HuH-7 (cell line): Measurements from ENCODE around the gene STRADA.
"Not testable (repeated sequence)": the region's sequence is repeated elsewhere in the genome, so short reads cannot be mapped to it uniquely, and the experiment has no call there.

ENCODE experiments used
- DNase-seq: peaks from one replicate; pipeline ENCODE4 v3.0.0; 2011; ENCODE audit warnings: low spot score

STRADA gene

DNA sequence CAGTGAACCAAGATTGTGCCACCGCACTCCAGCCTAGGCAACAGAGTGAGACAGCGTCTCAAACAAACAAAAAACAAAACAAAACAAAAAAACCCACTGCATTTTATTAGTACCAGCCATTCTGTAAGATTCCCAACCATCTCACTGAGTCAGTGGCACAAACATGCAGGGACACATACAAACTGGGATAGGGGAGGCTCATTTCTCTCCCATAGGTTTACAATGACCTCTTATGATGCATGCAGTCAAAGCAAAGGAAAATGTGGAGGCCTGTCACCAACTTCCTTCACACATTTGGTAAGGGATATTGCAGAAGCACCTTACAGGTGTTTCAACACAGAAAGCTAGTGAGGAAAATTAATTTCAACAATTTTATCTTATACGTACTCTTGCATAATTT is 12.4 kb upstream of the STRADA start:
- no peak for DNase-seq

DNA sequence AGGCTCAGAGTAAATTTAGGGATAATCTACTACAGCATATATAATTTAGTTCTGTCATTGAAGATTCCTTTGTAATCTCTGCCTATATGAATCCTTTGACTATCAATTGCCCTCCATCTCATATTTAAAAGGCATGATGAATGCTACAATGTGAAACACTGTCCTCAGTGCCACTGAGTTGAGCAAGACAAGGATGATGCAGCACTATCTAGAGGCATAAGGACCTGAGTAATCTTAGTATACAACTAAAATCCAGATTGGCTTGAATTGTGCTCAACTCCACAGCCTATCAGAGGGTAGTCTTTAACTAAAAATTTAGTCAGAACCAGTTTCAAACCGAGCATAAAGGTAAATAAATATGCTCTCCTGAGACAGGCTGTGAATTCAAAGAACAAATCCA is 11.6 kb upstream of the STRADA start:
- no peak for DNase-seq

DNA sequence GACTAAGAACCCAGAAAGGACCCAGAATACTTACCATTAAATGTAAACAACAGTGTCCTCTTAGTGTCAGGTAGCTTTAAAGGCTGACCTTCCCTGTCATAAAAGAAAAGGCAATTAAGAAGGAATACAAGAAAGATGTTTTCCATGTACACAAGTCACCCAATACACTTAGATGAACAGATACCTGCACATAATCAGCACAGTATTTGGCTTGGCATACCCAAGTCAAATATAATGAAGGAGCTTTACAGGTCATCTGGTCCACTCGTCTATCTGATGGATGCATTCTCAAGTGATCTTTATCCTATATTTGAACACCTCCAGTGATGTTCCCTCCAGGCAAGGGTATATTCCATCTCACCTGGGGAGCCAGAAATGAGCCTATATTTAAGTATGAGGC is 11.1 kb upstream of the STRADA start:
- no peak for DNase-seq

DNA sequence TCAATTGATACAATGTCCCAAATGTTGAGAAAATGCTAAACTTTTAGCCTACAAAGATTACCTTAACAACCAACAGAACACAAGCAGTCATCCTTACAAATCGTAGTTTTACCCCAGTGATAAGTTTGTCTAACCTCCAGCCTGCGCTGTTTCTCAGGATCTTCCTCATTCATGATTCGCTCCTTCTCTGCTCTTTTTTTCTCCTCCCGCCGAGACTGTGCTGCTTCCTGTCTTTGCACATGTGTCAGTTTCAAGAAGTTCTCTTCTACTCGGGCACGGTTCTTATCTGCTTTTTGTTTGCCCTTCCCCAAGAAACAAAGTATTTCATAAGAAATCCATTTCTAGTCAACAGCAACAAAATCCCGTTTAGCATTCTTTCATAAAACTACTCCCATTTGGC is 10.2 kb upstream of the STRADA start:
- no peak for DNase-seq

DNA sequence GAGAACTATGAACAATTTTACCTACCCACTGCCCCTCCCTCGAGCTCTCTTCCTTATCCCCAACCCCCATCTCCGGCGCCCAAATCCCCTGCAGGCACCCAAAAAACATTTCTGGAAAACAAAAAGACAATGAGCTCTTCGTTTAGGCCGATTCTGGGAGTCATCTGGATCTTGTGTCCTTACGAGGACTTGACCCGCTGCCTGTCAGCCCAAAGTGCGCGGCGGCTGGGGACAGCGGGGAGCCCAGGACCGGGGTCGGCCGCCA is 524 bp downstream of the STRADA start:
- peak; percentile 37 for DNase-seq

DNA sequence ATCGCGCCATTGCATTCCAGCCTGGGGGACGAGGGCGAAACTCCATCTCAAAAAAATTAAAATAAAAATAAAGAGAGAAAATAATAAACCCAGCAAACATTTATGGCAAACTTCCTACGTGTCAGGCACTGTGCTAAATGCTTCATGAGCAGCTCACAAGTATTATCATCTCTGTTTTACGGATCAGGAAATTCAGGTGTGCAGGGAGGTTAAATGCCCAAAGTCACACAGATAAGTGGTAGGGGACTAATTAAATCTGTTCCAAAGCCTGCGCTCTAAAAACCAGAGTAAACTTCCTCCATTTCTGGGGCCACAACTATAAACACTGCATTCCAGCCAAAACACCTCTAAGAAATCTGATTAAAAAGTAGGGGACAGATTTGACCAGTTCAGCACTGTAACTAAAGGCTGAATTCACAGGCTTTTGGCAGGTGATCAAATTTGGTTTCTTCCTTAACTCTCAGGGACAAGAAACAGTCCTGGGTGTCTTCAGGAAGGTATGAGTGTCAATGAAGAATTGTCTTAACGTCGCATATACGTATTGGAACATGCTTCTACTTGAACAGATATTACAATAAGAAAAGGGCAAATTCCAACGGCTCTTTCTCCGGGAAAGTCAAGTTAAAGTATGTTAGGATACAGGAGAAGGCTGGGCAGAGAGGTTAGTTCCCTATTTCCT is 996 bp downstream of the STRADA start:
- DNase-seq = no peak

DNA sequence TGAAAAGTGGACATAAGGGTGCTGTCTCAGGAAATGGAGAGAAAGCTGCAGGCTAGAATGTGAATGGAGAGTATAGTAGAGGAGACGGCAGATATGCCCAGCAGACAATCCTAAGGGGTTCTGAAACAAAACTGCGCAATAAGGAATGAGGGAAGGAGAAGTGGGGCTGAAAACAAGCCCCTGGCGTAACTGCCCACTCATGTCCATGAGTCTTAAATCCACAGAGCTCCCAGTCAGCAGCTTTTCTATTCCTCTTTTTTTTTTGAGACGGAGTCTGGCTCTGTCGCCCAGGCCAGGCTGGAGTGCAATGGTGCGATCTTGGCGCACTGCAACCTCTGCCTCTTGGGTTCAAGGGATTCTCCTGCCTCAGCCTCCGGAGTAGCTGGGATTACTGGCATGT is 5.9 kb downstream of the STRADA start:
- DNase-seq = no peak

DNA sequence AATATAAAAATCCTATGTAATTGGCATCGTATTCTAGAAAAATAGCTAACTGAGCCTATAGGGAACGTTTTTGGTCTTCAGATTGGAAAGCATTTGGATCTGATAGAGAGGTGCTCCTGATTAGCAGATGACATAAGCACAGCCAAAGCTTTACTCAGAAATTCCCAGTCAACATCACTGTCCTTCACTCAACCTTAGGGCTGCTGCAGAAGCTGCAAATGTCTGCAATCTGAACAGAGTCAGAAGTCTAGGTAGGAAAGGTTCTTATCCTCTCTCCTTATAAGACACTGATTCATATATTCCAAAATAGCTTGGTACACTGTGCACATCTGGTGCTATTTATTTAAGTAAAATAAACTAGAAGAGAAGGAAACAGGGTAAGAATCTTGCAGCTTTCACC is 19.2 kb downstream of the STRADA start:
- DNase-seq = no peak

DNA sequence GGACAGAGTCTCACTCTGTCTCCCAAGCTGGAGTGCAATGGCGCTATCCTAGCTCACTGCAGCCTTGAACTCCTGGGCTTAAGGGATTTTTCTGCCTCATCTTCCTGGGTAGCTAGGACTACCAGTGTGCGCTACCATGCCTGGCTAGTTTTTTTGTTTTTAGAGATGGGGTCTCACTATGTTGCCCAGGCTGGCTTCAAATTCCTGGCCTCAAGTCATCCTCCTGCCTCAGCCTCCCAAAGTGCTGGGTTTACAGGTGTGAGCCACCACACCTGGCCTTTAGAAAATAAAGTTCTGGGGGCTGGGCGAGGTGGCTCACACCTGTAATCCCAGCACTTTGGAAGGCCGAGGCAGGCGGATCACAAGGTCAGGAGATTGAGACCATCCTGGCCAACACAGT is 21.4 kb downstream of the STRADA start:
- DNase-seq = not testable (repeated sequence)

DNA sequence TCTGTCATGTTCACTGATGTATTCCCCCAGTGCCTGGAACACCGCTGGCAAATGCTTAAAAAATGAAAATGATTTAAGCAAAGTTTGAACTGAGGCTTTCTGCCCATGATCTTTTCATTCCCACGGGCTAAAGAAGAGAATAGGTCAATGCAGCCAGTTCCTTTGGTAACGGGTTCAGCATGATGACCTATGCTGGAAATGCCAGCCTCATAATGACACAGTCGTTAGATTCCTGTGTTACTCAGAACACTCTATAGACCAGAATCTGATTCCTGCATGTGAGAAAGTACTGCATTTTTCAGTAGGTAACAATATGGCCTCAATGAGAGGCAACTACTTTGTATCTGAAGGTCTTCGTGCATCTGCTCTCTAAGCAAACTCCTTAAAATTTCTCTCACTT is 22.6 kb downstream of the STRADA start:
- no peak for DNase-seq

DNA sequence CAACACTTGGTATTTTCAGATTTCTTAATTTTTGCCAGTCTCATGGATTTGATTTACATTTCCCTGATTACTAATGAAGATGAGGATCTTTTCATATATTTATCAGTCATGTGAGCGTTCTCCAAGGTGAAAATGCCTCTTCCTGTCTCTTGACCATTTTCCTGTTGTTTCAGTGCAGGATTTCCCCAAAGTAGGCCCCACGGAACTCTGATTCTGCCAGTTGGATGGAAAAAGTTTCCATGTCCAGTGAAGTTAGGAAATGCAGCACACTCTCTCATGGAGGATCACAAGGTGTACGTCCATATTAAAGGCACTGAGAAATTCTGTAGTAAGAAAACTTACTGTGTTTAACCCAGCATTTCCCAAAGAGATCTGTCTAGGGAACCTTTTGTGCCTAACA is 25.2 kb downstream of the STRADA start:
- DNase-seq = no peak

DNA sequence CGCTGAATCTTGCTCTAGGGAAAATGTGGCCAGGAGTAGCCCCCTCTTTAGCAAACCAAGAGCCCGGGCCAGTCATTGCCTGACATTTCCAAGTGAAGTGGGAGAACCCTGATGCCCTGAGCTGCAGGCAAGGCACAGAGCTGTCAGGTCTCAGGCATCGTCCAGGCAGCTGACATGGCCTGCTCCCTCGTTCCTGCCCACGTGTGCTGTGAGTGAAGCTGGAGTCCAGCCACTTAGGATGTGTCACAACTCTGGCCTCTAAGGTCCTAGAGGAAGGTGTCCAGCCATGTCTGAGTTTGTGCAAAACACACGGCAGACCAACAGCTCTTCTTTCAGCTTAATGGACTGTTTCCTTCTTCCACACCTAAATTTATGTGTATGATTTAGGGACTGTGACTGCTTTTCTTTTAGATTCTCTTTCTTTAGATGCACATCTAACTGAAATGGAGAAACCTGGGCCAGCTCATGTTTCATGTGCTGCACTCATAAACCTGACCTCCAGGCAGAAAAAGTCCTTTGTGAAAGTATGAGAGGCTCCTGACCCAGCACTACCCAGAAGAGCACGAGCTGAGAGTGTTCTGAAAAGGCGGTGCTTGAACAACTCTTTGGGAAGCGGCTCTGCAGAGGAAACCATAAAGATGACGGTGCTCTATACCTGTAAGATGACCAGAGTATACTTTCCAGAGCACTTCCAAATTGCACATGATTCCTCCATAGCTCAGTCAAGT is 26.9 kb downstream of the STRADA start:
- no peak for DNase-seq

DNA sequence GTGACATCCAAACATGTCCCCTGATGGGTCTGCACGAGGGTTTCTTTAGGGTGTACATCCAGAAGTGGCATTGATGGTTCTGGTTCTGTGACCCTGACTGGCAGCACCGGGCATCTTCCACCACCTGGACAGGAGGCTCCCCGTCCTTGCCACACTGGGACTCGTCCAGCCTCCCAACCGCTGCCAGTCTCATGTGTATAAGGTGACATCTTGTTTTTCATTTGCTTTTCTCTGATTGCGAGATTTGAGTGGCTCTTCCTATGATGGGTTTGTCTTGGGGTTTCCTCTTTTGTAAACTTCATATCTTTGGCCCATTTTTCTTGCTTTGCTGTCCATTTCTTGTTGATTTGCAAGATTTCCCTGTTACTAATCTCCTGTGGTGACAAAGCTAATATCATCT is 32.5 kb downstream of the STRADA start:
- DNase-seq = no peak

DNA sequence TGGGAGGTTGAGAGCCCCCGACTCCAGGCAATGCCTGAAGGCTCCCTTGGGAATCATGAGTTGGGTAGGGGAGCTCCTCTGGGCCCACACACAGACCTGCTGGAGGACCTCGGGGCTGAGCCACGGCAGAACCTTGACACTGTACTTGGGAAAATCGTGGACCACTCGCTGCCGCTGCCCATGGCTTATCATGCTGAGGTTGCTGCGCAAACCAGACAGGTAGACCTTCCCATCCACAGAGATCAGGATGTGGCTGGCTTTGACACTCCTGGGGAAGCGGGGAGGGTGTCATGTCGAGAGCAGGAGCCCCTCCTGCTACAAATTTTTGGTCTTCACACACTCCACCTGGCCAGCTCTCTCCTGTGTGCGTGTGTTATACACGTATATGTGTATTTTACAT is 34.4 kb downstream of the STRADA start:
- no peak for DNase-seq

DNA sequence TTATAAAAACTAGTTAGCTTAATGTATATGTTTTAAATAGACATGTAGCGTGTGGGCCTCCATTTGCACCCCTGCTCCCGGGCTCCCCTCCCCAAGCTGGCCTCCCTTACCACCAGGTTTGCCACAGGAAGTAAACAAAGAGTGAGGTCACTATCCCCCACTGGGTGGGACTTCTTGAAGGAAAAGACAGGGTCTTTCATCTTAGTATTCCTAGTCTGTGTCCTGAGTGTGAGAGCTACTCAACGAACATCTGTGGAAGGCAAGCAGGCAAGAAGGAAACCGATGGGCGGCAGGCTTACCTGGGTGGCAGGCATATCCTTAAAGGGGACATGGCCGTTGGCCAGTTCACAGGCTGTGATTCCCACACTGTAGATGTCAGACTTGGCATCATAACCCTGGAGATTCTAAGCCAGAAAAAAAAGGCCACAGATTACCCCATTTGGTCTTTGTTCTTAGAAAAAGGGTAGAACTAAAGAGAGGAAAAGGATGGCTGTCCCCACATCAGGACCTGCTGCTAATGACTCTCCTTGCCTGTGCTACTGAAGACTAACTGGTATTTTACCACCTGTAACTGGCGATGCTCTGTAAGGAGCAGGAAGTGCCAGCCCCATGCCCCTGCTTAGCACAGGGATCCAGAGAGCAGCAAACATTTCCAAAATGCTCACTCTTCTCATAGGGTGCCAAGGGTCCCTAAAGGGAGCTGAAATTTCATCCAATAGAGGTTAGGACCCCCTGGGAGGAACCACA is 35.1 kb downstream of the STRADA start:
- DNase-seq = no peak

DNA sequence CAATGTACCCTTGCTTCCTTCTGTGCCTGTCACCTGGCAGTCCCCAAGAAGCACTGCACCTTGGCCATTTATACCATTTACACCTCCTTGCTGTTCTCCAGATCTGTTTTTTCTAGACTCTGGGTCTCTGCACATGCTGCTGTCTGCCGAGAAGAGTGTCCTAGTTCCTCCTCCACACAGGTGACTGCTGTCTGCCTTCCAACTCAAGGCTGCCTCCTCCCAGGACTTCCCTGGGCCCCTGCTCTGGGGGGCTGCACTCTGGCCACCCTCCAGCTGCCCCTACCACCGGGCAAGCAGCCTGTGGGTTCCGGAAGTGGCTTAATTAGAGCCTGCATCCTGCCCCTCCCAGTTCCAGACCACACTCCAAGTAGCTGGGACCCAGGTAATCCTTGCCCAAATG is 35.9 kb downstream of the STRADA start:
- DNase-seq = no peak

DNA sequence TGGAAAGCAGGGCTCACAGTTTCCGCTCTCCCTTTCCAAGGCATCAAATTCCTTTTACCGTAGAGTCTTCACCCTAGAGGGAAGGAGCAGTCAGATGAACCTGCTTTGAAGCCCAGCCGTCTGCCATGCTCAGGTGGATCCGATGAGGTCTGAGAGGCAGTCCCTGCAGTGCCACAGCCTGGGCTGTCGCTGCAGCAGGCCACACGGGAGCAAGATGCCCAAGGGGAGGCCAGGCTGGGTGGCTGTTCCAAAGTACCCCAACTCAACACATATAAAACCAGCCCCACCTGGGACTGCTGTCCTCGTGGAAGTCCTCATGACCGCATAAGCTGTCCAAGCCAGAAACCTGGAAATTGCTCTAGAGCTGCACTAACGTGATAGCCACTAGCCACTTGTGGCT is 36.8 kb downstream of the STRADA start:
- no peak for DNase-seq

DNA sequence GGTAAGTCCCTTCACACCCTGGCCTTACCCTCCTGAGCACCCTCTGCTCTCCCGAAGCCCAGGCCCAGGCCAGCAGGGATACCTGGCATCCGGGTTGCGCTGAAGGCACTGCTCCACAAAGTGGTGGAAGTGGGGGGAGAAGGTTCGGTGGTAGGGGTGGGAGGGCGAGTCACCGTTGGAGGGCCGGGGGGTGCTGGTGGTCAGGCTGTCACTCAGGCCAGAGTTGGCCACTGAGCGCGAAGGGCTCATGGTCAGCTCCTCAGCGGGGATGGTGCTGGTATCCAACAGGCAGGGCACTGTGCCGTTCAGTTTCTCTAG is 37.4 kb downstream of the STRADA start:
- DNase-seq = no peak

DNA sequence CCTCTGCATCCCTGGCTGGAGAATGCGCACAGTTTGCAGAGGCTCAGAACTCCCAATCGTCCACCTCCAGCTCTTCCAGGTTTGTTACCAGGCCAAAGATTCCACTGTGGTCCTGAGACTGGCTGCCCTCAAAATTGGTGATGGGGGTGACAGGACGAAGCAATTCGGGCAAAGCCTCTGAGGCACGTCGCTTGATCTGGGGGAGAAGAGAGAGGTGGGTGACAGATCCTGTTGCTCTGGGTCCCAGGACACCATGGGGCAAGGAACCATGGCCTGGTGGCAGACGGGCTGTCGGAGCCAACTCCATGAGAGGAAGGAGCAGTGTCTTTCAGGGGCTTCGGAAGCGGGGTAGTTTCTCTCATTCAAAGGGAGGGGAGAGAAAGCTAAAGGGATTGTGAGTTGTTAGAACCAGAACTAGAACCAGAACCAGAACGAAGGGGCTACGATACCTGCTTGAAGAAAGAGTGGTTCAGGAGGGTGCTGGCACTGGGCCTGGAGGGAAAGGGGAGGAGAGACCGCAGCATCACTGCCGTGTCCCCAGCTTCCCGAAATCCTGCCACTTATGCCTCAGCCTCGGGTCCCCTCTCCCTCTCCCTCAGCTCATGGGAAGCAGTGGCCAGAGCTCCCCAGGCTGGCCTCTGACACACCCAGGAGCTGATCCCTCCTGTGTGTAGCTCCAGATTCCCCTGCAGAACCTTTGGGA is 37.9 kb downstream of the STRADA start:
- DNase-seq = no peak

DNA sequence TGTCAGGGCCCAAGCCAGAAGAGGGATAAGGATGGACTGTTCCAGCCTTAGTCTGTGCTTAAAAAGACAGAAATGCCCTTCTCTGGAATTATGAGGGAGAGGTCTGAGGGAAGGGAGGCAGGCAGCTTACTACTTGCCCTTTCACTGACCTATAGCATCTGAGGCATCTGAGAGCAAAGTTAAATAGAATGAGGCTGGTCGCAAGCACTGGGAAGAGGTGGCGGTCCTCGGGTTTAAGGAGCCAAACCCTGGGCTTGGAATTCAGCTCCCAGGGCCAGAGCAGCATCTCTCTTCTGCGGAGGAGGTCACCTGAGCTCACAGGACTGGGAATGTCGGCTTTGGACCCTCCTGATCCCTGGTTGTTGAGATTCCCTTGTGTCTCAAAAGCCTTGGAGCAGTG is 38.6 kb downstream of the STRADA start:
- DNase-seq = no peak

DNA sequence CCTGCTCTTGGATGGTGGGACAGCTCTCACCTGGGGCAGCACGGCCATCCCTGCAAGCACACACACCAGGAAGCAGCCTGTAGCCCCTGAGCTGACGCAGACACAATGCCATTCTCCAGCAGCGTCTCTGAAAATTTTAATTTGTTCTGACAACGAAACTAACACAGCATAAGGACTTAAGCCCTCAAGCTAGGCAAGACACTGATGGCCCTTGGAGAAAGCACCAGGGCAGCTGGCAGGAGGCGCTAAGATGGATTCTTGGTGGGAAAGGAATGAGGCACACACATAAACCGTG is 38.9 kb downstream of the STRADA start:
- no peak for DNase-seq

DNA sequence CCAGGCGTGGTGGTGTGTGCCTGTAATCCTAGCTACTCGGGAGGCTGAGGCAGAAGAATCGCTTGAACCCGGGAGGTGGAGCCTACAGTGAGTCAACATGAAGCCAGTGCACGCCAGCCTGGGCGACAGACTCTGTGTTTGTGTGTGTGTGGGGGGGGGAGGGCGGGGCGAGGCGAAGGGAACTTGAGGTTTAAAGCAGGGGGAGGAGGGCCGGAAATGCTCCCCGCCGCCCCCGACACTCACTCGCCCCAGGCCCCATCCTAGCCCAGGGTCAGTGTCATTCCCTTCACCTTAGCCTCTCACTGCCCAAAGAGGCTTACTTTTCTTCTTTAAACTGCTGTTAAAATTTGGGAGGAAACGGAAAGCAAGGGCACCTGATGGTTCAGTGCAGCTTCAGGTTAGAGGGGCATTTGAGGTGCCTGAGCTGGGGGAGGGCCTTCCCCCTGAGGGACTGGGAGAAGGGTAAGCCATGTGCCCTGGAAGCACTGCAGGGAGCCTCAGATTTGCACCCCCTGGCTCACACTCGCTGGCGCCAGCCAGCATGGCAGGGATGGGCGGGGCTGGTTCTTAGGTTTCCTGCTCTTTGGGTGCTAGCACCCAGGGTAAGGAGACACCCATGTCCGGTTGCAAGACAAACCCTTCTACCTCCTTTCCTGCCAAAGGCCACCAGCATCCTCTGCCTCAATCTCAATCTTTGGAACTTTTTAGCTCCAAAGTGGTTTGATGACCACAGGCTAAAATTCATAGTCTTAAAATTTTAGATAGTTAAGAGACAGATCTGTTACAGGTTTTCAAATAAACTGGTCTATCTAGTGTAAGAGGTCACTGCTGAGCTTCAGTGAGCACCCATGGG is 39.5 kb downstream of the STRADA start:
- no peak for DNase-seq

DNA sequence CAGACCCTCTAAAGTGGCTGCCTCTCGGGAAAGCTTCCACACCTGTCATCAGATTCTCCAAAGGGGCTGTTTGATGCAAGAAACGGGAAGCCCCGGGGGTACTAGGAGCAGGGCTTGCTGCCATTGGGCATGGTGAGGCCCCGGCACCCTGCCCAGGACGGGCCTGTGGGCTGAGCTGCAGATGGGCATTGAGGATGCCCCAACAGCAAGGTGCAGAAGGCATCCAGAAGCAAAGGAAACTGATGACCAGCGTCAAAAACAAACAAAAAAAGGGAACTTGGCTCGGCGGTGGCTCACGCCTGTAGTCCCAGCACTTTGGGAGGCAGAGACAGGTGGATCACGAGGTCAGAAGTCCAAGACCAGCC is 40.2 kb downstream of the STRADA start:
- DNase-seq = no peak
